Body of pancreas (tissue), 4 donors: ENCODE results near the gene AMHR2. TPM values are rescaled to one million over a fixed set of nuclear protein-coding genes. Genes with fewer than 3 reads are reported as not detected.
"Not testable (repeated sequence)": the region's sequence is repeated elsewhere in the genome, so short reads cannot be mapped to it uniquely, and the experiment has no call there.

Source experiments
- ATAC-seq: fragments of 150-250 bp; one replicate; pipeline ENCODE4 v1.9.1; 2016
- DNase-seq, 4 donors: peaks; one replicate each; pipeline ENCODE4 v3.0.0-alpha.2; 2019
- H3K27ac ChIP-seq, 4 donors: fragments of 200-600 bp; sonication (generic); 1 replicate in 3 of 4; 2 replicates in 1 of 4; pipeline versions ENCODE4 v1.5.1 to v1.6.1; 2016 to 2019; ENCODE audit warnings: mild to moderate bottlenecking in 1 of 4, mixed read lengths in 1 of 4, moderate library complexity in 1 of 4
- H3K27me3 ChIP-seq, 2 donors: fragments of 200-600 bp; sonication (generic); one replicate each; pipeline ENCODE4 v1.6.0; 2016; ENCODE audit warnings: mild to moderate bottlenecking in 1 of 2
- H3K36me3 ChIP-seq, 2 donors: fragments of 200-600 bp; sonication (generic); replicated peaks in 1 of 2; 2 replicates each; pipeline ENCODE4 v1.5.1; 2016; ENCODE audit warnings: low read depth in 2 of 2; ENCODE audit not compliant: insufficient read depth in 1 of 2
- H3K4me1 ChIP-seq: fragments of 200-600 bp; sonication (generic); one replicate; pipeline ENCODE4 v1.6.0; 2016
- H3K4me3 ChIP-seq, 2 donors: fragments of 200-600 bp; sonication (generic); 1 replicate in 1 of 2; 2 replicates in 1 of 2; pipeline ENCODE4 v1.5.1; 2016 to 2019
- H3K9me3 ChIP-seq, 3 donors: fragments of 200-600 bp; sonication (generic); 1 replicate in 2 of 3; 2 replicates in 1 of 3; pipeline ENCODE4 v1.5.1; 2016
- CTCF ChIP-seq, 7 experiments: fragments of 450-650 bp in 4 of 7; fragments of 200-600 bp in 3 of 7; sonication (generic) in 3 of 7; IDR thresholded peaks; one replicate each; pipeline ENCODE4 v1.5.1; 2016 to 2019; ENCODE audit warnings: antibody characterized with exemption in 7 of 7
- POLR2A ChIP-seq, 3 donors: fragments of 450-650 bp; IDR thresholded peaks; one replicate each; pipeline ENCODE4 v1.6.1; 2016; ENCODE audit warnings: antibody characterized with exemption in 3 of 3, mild to moderate bottlenecking in 2 of 3
- WGBS, 2 donors: methylation state at CpG; one replicate each; pipeline ENCODE4 v1.1.5; 2017; 5-methylcytosine and 5-hydroxymethylcytosine counted together
- intact Hi-C: fragments of 100-400 bp; cut with DNase I; formaldehyde crosslinking; loops from one replicate; pipeline ENCODE4 v1.15.1; 2023
- total RNA-seq, 2 donors: library from RNA; depleted of rRNA; stranded (reverse); fragments of >200 nt; gene quantifications; one replicate each; pipeline ENCODE4 v1.1.0, GENCODE V29; 2016

The AMHR2 gene
- total RNA-seq, result 10 to 100 TPM in 1 of 2 donors, 1 to 10 TPM in 1; 2.3 to 10.6 TPM

GRCh38 chr12:53423597-53423996 lies at the start of gene AMHR2:
Gene AMHR2 (plus strand): TSS chr12:53423855. CDS start chr12:53423935, 80 bp downstream.
- WGBS, 2 donors, result 89 to 100% methylated on average over 1 of the region's 1 CpG
- TF ChIP-seq POLR2A (IDR thresholded peaks at IDR 0.05), result no peak
- TF ChIP-seq CTCF (IDR thresholded peaks at IDR 0.05), result no peak
- DNase-seq (no peak), ATAC-seq (no peak)
- H3K9me3 ChIP-seq, result no peaks in the 10 kb centered on the region
- H3K27ac ChIP-seq, result peak within 1 kb of the TSS in 3 of 4 donors; percentile 22 to 70 (median 38)
- intact Hi-C loops, result no loop called here
- H3K4me1 ChIP-seq, result peaks cover 40% of the 10 kb centered on the region
- H3K36me3 ChIP-seq, result no peaks in the 10 kb centered on the region
- H3K27me3 ChIP-seq, result no peaks in the 10 kb centered on the region
- H3K4me3 ChIP-seq, result no peak within 1 kb of the TSS

- ATAC-seq, H3K36me3 ChIP-seq, H3K9me3 ChIP-seq, H3K27me3 ChIP-seq, intact Hi-C loops, H3K4me3 ChIP-seq, DNase-seq: not testable (repeated sequence)
- H3K27ac ChIP-seq, result peak overlapping the region; percentile 23 to 78 (median 52)
- WGBS, 2 donors, result 86 to 89% methylated on average over 13 to 14 of the region's 14 CpGs
- peaks cover 37% of the 10 kb centered on the region for H3K4me1 ChIP-seq
Observed at GRCh38 chr12:53374277-53374676, 49.4 kb upstream of the AMHR2 start.

DNA sequence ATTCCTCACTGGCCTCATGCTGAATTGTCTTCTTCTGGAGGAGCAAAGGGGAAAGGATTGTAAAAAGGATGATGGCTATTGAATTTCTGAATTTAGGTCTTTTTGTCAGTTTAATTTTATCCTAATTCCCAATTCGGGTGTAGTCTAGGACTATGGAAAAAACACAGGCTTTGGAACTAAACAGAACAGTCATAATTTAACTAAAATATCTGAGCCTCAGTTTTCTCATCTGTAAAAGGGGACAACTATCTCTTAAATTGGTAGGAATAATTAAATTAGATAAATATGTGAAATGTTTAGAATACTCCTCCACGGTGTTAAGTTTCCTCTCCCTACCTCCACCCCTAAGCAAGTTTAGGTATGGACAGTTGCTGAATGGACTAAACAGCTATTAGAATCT lies 46.9 kb upstream of the AMHR2 start:
- no peak overlapping the region for H3K27ac ChIP-seq
- ATAC-seq (no peak), DNase-seq (no peak)
- H3K4me1 ChIP-seq, result peaks cover 36% of the 10 kb centered on the region
- H3K4me3 ChIP-seq, result no peak overlapping the region
- intact Hi-C loops, result no loop called here
- TF ChIP-seq POLR2A (IDR thresholded peaks at IDR 0.05), result no peak
- TF ChIP-seq CTCF (IDR thresholded peaks at IDR 0.05), result no peak
- no peaks in the 10 kb centered on the region for H3K27me3 ChIP-seq
- 73 to 79% methylated on average over 2 of the region's 2 CpGs for WGBS, 2 donors
- no peaks in the 10 kb centered on the region for H3K9me3 ChIP-seq
- no peaks in the 10 kb centered on the region for H3K36me3 ChIP-seq

DNA sequence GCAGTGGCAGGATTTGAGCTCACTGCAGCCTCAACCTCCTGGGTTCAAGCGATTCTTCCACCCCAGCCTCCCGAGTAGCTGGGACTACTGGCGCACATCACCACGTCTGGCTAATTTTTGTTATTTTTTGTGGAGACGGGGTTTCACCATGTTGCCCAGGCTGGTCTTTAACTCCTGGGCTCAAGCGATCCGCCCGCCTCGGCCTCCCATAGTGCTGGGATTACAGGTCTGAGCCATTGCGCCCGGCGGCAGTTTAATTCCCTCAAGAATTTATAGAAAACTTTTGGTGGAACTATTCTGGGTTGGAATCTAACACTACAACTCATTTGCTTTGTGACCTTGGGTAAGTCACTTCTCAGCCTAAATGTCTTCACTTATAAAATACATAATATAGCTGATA lies 45.4 kb upstream of the AMHR2 start:
- peaks cover 40% of the 10 kb centered on the region for H3K4me1 ChIP-seq
- H3K36me3 ChIP-seq, result peaks cover 0 to 2% of the 10 kb centered on the region in 2 donors
- no peak for DNase-seq
- TF ChIP-seq CTCF (IDR thresholded peaks at IDR 0.05), result no peak
- TF ChIP-seq POLR2A (IDR thresholded peaks at IDR 0.05), result no peak
- H3K27ac ChIP-seq, result peak overlapping the region; percentile 90 to 97 (median 94)
- no peak for ATAC-seq
- no peaks in the 10 kb centered on the region for H3K27me3 ChIP-seq
- WGBS, 2 donors, result 95 to 98% methylated on average over 12 of the region's 12 CpGs
- intact Hi-C loops, result no loop called here
- H3K4me3 ChIP-seq, result no peak overlapping the region
- no peaks in the 10 kb centered on the region for H3K9me3 ChIP-seq

DNA sequence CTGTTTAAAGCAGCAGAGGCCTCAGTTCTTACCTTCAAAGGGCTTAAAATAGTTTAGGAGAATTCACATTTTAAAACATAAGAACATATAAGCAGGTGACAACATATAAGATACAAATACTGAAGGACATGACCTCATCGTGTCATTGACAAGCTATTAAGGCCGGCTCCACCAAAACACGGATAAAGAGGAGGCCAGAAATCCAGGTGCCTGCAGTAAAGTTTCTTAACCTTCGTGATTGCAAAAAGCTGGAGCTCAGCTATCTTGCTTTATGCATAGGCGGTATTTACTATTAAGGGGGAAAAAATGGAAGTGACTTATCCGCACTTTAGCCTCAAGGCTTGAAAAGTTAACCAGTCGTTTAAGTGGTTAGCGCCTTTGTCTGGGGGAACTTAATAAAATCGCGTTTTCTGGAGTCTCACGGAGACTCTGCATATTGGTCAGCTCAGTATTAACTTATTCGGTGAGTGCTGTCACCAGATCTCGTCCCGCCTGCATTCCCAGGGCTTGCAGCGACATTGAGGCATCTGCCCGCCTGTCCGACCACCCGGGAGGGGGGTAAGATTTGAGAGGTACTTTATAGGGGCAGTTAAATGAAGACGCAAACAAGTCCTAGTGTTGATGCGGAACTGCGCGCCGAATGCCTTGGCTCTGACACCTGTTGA lies 44.8 kb upstream of the AMHR2 start:
- ATAC-seq (no peak), DNase-seq (peak in 2 of 4 donors; percentile 39 to 48)
- intact Hi-C loops, result no loop called here
- WGBS, 2 donors, result 9 to 11% methylated on average over 15 to 23 of the region's 23 CpGs
- Histone ChIP-seq H3K4me1 (peaks cover 40% of the 10 kb centered on the region), H3K36me3 (peaks cover 0 to 4% of the 10 kb centered on the region in 2 donors), H3K4me3 (no peak overlapping the region), H3K27me3 (no peaks in the 10 kb centered on the region), H3K9me3 (no peaks in the 10 kb centered on the region), H3K27ac (peak overlapping the region; percentile 90 to 97 (median 94))
- no peak for TF ChIP-seq CTCF (IDR thresholded peaks at IDR 0.05)
- peak in 1 of 3 donors; percentile 63 for TF ChIP-seq POLR2A (IDR thresholded peaks at IDR 0.05)
